GM19099 (cell line): ENCODE data around the gene KIF19.

Experiments
- POLR2A ChIP-seq: IDR thresholded peaks from 3 replicates; pipeline ENCODE4 v1.6.1; 2011; ENCODE audit warnings: low read depth; ENCODE audit not compliant: insufficient read length; ENCODE audit errors: extremely low read depth

KIF19 gene

DNA sequence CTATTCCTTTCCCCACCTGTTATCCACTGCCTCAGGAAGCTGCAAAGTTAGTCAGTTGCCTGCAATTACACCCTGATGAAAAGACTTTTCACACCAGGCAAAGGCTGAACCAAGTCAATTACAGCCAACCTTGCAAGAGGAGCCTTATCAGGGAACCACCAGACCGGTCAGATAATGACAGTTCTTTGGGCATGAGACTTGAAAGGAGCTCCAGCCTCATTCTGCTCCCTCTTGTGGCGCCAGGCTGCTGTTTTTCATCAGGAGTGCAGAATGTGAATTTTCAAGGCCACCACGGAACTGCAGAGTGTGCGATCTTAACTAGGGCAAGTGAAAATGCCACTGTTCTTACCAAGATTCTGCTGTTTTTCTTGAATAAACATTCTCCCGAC, 29.5 kb upstream of the KIF19 start:
- no peak for TF ChIP-seq POLR2A

DNA sequence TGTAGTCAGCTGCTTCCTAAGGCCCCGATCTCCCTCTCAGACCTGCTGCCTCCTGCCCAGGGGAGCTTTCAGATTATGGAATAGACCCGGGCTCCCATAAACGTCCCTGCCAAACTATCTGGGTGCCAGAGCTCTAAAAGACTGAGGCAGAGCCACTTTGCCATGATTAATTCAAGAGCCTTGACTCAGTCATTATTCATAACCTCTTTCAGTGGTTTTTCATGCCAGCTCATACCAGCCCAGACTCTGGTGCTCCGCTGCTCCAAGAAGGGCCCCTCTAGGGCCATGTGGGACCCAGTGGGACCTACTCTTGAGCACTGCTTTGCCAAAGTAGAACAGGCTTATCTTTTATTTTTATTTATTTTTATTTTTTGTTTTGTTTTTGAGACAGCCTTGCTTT, 28.1 kb upstream of the KIF19 start:
- no peak for TF ChIP-seq POLR2A

DNA sequence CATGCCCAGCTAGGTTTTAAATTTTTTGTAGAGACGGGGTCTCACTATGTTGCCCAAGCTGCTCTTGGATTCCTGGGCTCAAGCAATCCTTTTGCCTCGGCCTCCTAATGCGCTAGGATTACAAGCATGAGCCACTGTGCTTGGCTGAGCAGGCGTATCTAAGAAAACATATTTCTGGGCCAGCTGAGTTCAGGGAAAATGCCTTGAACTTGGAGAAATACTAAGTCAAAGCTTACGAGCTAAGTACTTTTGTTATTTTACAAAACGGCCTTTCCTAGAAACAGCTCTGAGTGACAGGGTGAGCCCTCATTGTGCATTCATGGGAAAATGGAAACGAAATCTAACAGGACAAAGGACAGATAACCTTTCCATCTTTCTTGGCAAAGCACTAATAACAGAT, 27.2 kb upstream of the KIF19 start:
- TF ChIP-seq POLR2A, result no peak

DNA sequence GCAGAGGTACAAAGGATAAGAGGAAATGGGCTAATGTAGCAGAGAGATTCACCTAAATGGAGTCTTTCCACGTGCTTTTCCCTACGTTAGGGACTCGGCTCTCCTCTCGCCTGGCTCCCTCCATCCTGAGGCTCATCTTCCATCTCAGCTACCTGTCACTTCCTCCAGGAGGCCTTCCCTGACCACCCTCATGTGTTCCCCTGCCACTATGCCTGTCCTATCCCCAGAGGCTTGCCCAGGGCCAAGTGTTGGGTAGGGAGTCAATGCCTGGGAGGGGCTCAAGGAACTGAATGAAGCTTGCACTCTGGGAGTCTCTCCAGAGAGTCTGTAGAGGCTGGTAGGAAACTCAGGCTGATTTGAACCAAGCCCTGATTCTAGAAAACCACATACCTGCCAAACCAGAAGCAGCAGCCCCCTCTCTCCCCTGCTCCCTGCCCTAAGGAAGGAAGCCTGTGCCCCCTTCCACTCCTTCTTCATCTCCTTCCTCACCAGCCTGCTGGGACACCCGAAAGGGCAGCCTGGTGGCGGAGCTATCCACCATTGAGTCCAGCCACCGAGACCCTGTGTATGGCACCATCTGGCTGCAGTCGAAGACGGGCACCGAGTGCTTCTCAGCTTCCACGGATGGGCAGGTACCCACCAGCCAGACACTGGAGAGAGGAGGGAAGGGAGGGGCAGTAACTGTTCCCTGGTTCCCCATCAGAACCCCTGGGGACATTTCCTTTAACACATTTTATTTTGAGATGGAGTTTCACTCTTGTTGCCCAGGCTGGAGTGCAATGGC, 26.6 kb upstream of the KIF19 start:
- TF ChIP-seq POLR2A, result no peak

DNA sequence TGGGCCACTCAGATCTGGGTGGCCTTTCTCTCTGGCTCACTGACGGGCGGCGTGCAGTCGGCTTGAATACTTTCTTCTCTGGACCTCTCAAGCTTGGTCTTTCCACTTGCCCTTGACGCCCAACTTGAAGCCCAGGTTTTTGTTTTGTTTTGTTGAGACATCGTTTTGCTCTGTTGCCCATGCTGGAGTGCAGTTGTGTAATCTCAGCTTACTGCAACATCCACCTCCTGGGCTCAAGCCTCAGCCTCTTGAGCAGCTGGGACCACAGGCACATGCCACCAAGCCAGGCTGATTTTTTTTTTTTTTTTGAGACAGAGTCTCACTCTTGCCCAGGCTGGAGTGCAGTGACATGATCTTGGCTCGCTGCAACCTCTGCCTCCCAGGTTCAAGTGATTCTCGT, 22.7 kb upstream of the KIF19 start:
- no peak for TF ChIP-seq POLR2A

DNA sequence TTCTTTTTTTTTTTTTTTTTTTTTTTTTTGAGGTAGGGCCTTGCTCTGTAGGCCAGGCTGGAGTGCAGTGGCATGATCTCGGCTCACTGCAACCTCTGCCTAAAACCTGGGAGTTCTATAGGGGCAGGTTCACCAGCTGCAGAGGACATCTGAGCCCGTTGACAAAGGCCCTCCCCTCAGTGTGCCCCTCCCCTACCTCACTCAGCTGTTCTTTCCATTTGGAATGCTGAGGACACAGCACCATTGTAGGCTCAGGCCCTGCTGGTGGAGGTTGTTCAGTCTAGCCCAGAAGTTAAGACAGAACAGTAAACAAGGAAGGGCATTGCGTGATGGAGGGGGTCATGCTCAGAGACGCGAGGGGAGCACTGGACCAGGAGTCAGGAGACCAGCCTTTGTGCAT, 21.8 kb upstream of the KIF19 start:
- no peak for TF ChIP-seq POLR2A

DNA sequence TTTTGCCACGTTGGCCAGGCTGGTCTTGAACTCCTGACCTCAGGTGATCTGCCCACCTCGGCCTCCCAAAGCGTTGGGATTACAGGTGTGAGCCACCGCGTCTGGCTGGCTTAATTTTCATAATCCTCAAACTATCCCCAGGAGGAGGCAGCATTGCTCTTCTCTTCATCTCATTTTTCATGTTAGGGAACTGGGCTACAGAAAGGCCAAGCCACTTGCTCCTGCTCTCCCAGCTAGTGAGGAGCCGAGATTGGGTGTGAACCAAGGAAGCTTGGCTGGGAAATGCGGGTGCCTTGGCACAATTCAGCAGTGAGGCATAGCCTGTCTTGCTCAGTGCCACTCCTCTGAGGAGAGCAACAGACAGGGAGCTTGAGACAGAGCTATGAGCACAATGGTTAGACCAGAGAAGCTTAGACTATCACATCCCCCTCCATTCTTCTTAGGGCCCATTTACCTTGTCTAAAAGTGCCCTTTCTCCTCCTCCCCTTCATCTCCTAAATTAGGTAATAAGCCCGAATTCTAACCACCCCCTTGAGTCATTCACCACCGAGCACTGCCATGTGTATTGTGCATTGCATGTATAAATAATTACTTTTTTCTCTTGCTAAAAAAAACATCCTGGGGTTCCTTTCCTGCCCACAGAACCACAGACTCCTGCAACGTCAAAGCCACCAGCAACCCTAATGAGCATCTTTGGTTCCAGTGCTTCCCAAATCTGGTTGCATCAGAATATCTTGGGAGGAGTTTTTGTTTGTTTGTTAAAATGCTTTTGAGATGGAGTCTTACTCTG, 20.0 kb upstream of the KIF19 start:
- TF ChIP-seq POLR2A, result no peak

DNA sequence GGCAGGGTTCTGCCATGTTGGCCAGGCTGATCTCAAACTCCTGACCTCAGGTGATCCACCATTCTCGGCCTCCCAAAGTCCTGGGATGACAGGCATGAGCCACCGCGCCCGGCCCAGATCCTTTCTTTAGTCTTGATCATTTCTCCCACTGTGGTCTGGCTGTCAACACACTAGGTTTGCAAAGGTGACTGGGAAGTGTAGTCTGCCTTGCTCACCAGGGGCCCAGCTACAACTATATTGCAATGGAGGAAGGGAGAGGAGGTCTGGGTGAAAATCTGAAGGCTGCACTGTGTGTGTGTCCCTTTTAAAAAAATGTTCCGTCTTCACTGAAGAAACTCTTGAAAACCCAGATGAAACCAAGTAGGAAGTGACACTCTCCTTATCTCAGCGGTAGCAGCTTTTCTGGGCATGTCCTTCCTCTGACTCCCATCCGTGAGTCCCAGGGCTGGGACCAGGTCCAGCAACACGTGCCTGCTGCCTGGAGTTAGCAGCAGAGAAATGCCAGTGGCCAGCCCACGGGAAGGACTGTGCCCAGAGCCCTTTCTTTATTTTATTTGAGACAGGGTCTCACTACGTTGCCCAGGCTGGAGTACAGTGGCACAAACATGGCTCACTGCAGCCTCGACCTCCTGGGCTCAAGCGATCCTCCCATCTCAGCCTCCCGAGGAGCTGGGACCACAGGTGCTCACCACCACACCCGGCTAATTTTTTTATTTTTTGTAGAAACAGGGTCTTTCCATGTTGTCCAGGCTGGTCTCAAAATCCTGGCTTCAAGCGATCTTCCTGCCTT, 17.8 kb upstream of the KIF19 start:
- TF ChIP-seq POLR2A, result no peak

DNA sequence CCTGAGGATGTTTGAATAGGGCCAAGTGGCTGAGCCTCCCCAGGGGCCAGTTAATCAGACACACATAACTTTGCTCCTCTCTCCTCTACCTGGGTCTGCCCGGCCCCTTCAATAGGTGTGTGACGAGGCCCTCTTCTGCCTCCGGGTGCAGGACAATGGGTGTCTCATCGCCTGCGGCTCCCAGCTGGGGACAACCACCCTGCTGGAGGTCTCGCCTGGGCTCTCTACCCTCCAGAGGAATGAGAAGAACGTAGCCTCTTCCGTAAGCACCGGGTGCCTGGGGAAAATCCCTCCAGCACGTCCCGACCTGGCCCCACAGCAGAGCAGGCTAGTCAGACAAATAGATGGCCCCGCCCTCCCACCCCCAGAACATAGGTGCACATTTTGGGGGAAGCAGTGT, 16.1 kb upstream of the KIF19 start:
- no peak for TF ChIP-seq POLR2A

DNA sequence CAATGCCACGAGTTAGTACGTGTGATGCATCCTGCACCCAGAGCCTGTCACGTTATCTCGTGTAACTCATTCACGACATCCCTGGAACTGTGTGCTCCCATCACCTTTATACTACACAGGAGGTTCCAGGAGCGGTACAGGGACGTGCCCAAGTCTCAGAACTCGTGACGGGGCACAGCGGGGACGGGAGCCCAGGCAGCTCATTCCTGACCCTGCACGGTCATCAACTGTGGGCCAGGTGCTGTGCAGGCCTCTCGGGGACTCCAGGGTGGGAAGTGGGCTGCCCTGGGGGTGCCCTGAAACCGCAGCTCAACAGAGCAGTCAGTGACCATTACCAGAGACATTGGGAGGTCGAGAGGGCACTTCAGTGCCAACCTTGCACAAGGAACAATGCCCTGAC, 11.1 kb upstream of the KIF19 start:
- TF ChIP-seq POLR2A, result no peak

DNA sequence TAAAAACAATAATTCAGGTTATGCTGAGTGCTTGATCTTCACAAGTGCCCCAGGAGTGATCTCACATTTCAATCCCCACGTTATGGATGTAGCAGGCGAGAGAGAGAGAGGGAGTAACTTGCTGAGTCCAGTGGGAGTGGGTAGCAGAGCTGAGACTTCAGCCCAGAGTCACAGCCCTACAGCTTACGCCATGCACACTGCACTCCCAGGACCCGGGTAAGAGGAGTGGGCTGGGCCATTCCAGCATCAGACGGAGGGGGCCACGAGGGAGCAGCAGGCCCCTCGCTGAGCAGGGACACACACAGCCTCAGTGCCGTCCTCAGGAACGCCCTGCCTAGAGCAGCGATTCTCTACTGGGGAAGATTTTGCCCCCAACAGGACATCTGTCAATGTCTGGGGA, 9.8 kb upstream of the KIF19 start:
- TF ChIP-seq POLR2A, result no peak

DNA sequence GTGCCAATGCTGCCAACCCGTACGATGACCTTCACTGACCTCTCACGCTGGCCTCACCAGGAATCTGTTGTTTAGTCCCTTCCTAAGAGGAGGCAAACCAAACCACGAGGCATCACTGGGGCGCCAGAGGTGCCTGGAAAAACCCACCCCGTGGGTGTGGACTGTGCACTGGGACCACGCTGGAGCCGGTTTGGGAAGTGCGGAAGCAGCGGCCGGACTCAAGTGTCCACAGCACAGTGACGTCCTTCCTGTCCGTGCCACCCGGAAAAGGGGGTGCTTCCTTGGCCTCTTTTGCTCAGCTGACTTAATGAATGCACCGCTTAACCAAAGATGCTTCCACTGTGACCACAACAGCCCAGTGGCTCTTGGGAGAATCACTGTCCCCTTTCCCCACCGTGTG, 9.0 kb upstream of the KIF19 start:
- no peak for TF ChIP-seq POLR2A

DNA sequence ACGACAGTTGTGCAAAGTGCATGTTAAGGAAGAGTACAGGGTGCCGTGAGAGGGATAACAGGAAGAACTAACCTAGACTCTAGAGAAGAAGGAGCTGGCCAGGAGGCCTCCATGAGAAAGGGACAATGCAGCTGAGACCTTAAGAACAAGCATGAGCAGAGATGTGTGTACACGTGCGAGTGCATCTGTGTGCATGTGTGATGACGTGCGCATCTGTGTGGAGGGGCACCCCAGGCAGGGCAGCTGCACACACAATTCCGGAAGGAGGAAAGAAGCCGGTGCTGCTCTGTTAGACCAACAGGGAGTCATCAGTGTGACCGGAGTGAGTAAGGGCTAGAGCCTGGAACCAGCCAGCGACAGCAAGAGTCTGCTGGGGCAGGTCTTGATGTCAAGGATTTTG, 7.6 kb upstream of the KIF19 start:
- no peak for TF ChIP-seq POLR2A

DNA sequence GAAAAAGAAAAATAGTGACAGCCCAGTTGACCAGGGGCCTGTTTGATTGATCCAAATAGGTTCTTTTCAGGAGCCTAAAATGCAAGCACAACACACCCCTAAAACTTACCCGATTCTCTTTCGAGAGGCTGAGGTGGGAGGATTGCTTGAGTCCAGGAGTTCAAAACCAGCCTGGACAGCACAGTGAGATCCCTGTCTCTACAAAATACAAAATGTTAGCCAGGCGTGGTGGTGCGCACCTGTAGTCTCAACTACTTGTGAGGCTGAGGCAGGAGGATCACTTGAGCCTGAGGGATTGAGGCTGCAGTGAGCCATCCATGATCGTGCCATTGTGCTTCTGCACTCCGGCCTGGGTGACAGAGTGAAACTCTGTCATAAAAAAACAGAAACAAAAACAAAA, 1.5 kb upstream of the KIF19 start:
- no peak for TF ChIP-seq POLR2A

DNA sequence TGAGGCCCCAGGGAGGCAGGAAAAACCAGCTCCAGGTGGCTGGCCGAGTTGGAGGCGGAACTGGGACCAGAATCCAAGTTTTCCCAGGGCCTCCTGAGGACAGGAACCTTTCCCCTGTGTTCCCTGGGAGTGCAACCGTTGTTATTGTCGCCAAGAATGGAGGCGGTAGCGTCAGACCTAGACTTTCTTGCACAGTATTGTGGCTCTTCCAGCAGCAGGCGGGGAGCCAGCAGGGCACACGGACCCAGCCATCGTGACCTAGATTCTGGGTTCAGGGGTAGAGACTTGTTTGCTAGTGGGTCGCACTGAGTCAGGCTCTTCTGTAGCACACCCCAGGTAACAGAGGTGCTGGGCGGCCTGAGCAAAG, 667 bp upstream of the KIF19 start:
- no peak for TF ChIP-seq POLR2A

DNA sequence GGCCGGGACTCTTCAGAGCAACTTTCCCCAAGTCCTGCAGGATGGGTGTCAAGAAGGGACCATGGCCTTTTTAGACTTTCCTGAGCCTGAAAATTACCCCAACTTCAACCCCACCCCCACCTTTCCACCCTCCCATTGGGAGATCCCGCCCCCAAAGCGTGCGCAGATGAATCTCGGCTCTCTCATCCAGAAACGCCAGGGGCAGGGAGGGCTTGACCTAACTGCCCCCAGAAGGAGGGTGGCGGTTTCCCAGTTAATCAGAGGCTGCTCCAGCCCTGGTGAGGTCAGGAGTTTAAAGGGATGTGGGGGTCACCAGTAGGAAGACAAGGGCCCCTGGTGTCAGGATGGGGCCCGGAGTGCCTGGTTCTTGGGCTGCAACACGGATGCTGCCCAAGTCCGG, 480 bp downstream of the KIF19 start:
- TF ChIP-seq POLR2A, result no peak
